Adrenal gland (tissue), 12 donors: Measurements from ENCODE around the gene TMEM61. TPM values are rescaled to one million over a fixed set of nuclear protein-coding genes. Genes with fewer than 3 reads are reported as not detected.

ENCODE experiments used
- DNase-seq, 7 donors: peaks; one replicate each; pipeline ENCODE4 v3.0.0-alpha.2; 2019 to 2020
- H3K27ac ChIP-seq, 5 donors: fragments of 200-600 bp; sonication (generic) in 4 of 5; 1 replicate in 3 of 5; 2 replicates in 2 of 5; pipeline versions ENCODE4 v1.5.1 to v1.8.0; 2016 to 2020; ENCODE audit warnings: mild to moderate bottlenecking in 1 of 5
- H3K27me3 ChIP-seq: fragments of 200-600 bp; 2 replicates; pipeline ENCODE4 v1.8.0; 2021
- H3K36me3 ChIP-seq, 2 donors: fragments of 200-600 bp; replicated peaks in 1 of 2; 1 replicate in 1 of 2; 2 replicates in 1 of 2; pipeline versions ENCODE4 v1.5.1 to v1.8.0; 2018 to 2022
- H3K4me1 ChIP-seq, 2 donors: fragments of 200-600 bp; replicated peaks in 1 of 2; 1 replicate in 1 of 2; 2 replicates in 1 of 2; pipeline versions ENCODE4 v1.5.1 to v1.8.0; 2018 to 2021
- H3K4me3 ChIP-seq, 4 donors: fragments of 200-600 bp; sonication (generic) in 3 of 4; one replicate each; pipeline ENCODE4 v1.5.1; 2016 to 2018
- H3K9me3 ChIP-seq, 3 donors: fragments of 200-600 bp; sonication (generic) in 1 of 3; replicated peaks in 1 of 3; 1 replicate in 2 of 3; 2 replicates in 1 of 3; pipeline versions ENCODE4 v1.5.1 to v1.8.0; 2016 to 2021
- CTCF ChIP-seq, 6 experiments: fragments of 450-650 bp in 4 of 6; fragments of 200-600 bp in 2 of 6; sonication (generic) in 1 of 6; IDR thresholded peaks; 1 replicate in 5 of 6; 2 replicates in 1 of 6; pipeline versions ENCODE4 v1.5.1 to v1.8.0; 2016 to 2021; ENCODE audit warnings: antibody characterized with exemption in 6 of 6, mild to moderate bottlenecking in 2 of 6, moderate library complexity in 1 of 6
- POLR2A ChIP-seq, 2 donors: fragments of 450-650 bp; IDR thresholded peaks; one replicate each; pipeline ENCODE4 v1.6.1; 2017; ENCODE audit warnings: antibody characterized with exemption in 2 of 2, mild to moderate bottlenecking in 2 of 2, moderate library complexity in 1 of 2
- WGBS, 4 donors: extraction: QIAGEN DNeasy Blood & Tissue Kit in 2 of 4; methylation state at CpG; one replicate each; pipeline versions ENCODE4 v1.1.5 to v1.1.7; 2013 to 2017; 5-methylcytosine and 5-hydroxymethylcytosine counted together
- intact Hi-C, 2 donors: fragments of 100-400 bp; cut with DNase I; formaldehyde crosslinking; loops; one replicate each; pipeline versions ENCODE4 v1.14.1 to v1.15.0; 2022 to 2023
- polyA plus RNA-seq, 3 donors: library from polyadenylated mRNA; stranded (reverse); fragments of 200-250 nt in 2 of 3; fragments of 350-450 nt in 1 of 3; fragmentation: Illumina TruSeq in 1 of 3; extraction: RNeasy Lipid Tissue Mini Kit (QIAGEN cat#74804) in 1 of 3; gene quantifications; one replicate each; pipeline ENCODE4 v1.2.3, GENCODE V29; 2013 to 2014
- total RNA-seq, 9 donors: library from RNA; depleted of rRNA in 4 of 9; stranded (reverse); fragments of >200 nt in 4 of 9; fragments of 120-200 nt in 1 of 9; fragmentation: NEBNext Ultra II Directional in 1 of 9; extraction: Animal tissue kit (Norgen Biotek cat#: 25700) in 1 of 9; gene quantifications; one replicate each; pipeline versions ENCODE4 v1.1.0 to v1.2.4, GENCODE V29; 2013 to 2023
- donor health status: healthy with polysubstance abuse.
- donor health status: Bipolar disorder and iron deficiency.
- donor health status: DM: yes; HTN: yes; CAD: no.
- donor health status: DM: no; HTN: no; CAD: no.
- donor health status: DM: no; HTN: no; CAD: no.
- donor health status: DM: yes; HTN: yes; CAD: no.

Gene TMEM61
- total and polyA plus RNA-seq, 12 donors: 2.2 to 20.9 (median 7.3) TPM

DNA sequence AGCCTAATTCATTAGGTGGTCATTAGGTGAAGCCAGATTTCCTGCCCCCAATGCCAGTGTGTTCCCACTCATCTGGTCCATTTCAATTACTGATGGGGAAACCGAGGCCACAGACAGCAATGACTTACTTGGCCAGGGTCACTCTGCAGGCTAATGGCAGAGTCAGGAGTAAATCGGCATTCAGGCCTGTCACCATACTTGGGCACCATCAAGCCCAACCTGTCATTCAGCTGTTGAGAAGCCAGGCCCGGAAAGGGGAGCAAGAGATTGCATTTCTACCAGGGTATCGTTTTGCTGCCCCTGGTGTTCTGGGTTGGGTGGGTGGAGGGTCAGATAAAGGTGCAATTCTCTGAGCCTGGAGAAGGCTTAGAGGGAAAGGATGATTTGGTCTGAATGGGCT is 8.0 kb upstream of the TMEM61 start:
- Histone ChIP-seq H3K4me3 (no peak overlapping the region), H3K9me3 (no peaks in the 10 kb centered on the region), H3K27me3 (no peaks in the 10 kb centered on the region), H3K4me1 (peaks cover 4 to 10% of the 10 kb centered on the region in 2 donors), H3K36me3 (no peaks in the 10 kb centered on the region), H3K27ac (peak overlapping the region in 3 of 5 donors; percentile 58 to 84 (median 81))
- peak in 2 of 7 donors; percentile 14 to 42 for DNase-seq
- intact Hi-C loops: no loop called here
- 88 to 96% (median 90%) methylated on average over 3 to 4 of the region's 4 CpGs for WGBS, 4 donors
- no peak for TF ChIP-seq POLR2A (IDR thresholded peaks at IDR 0.05)
- no peak for TF ChIP-seq CTCF (IDR thresholded peaks at IDR 0.05)

- H3K27ac ChIP-seq: peak overlapping the region in 4 of 5 donors; percentile 51 to 84 (median 70)
- 3 to 21% (median 14%) methylated on average over 5 of the region's 5 CpGs for WGBS, 4 donors
- TF ChIP-seq CTCF (IDR thresholded peaks at IDR 0.05) (peak in 5 of 6 experiments; percentile 22 to 45 (median 38)), POLR2A (IDR thresholded peaks at IDR 0.05) (no peak)
- peaks cover 4 to 10% of the 10 kb centered on the region in 2 donors for H3K4me1 ChIP-seq
- H3K27me3 ChIP-seq: no peaks in the 10 kb centered on the region
- H3K4me3 ChIP-seq: no peak overlapping the region
- intact Hi-C loops: no loop called here
- DNase-seq: peak in 6 of 7 donors; percentile 65 to 77 (median 72)
- H3K9me3 ChIP-seq: no peaks in the 10 kb centered on the region
- H3K36me3 ChIP-seq: no peaks in the 10 kb centered on the region
Observed at GRCh38 chr1:54973205-54973921, 7.1 kb upstream of the TMEM61 start.

DNA sequence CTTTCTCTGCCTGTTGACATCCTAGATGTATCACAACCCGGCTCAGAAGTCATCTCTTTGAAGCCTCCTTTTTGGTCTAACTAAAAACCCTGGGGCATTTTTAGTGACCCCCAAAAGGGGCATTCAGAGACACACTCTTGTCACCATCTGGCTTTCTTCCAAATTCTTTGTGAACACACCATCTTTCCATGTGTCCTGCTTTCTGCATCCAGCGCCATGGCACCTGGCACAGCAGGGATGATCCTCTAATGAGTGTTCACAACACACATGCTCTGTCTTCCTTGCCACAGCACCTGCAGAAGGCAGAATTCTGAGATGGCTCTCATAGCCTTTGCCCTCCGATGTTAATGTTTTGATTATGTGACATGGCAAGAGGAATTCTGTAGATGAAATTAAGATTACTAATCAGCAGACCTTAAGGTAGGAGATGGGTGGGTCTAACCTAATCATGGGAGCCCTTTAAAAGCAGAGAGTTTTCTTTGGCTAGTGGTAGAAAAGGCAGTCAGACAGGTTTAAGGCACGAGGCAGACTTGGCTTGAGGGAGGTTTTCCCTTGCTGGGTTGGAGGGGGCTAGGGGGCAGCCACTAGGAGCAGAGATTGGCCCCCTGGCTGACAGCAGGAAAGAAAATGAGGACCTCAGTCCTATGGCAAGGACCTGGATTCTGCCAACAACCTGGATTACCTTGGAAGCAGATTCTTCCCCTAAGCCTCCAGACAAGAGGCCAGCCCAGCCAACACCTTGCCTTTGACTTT is 4.9 kb upstream of the TMEM61 start:
- Histone ChIP-seq H3K9me3 (no peaks in the 10 kb centered on the region), H3K4me3 (no peak overlapping the region), H3K4me1 (peaks cover 13 to 26% of the 10 kb centered on the region in 2 donors), H3K27me3 (no peaks in the 10 kb centered on the region), H3K27ac (no peak overlapping the region), H3K36me3 (no peaks in the 10 kb centered on the region)
- 83 to 91% (median 84%) methylated on average over 4 of the region's 4 CpGs for WGBS, 4 donors
- peak in 1 of 7 donors; percentile 44 for DNase-seq
- no peak for TF ChIP-seq POLR2A (IDR thresholded peaks at IDR 0.05)
- no peak for TF ChIP-seq CTCF (IDR thresholded peaks at IDR 0.05)
- intact Hi-C loops: no loop called here

- TF ChIP-seq CTCF (IDR thresholded peaks at IDR 0.05) (no peak), POLR2A (IDR thresholded peaks at IDR 0.05) (no peak)
- Histone ChIP-seq H3K4me3 (no peak overlapping the region), H3K36me3 (no peaks in the 10 kb centered on the region), H3K9me3 (no peaks in the 10 kb centered on the region), H3K4me1 (peaks cover 13 to 26% of the 10 kb centered on the region in 2 donors), H3K27ac (no peak overlapping the region), H3K27me3 (no peaks in the 10 kb centered on the region)
- intact Hi-C loops: no loop called here
- peak in 2 of 7 donors; percentile 24 to 42 for DNase-seq
- WGBS, 4 donors: 75 to 82% (median 80%) methylated on average over 6 of the region's 6 CpGs
Observed at GRCh38 chr1:54976747-54977146, 3.7 kb upstream of the TMEM61 start.
